ENCODE data around the gene ATG4D.

Gene ATG4D

DNA sequence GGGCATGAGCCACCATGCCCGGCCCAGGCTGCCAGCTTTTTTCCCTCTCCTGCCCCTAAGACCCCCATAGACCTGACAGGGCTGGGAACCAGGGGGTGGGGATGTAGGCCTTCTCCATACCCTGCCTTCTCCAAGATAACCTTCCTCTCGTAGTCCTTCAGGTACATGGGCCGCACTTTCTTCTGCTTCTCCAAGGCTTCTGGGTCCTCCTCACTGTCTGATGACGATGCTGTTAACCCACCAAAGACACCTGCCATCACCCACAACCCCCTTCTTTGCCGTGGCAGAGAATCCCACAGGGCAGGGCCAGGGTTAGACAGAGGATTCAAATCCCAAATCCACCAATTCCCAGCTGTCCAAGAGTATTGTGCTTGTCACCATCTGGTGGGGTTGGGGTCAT is 18.9 kb downstream of the ATG4D start:
- DNase-seq (no peak), ATAC-seq (ENCODE audit: insufficient read depth, low read depth) (no peak)
- peaks cover 37% of the 10 kb centered on the region for H3K4me1 ChIP-seq (ENCODE audit: insufficient read depth, low read length)
- no peak overlapping the region for H3K4me2 ChIP-seq (ENCODE audit: insufficient read depth, low read length)
- H3K36me3 ChIP-seq (ENCODE audit: insufficient read depth, low read length), result peaks cover 68% of the 10 kb centered on the region
- no peak overlapping the region for H2AFZ ChIP-seq (ENCODE audit: low read depth, low read length)
- no peaks in the 10 kb centered on the region for H3K9me3 ChIP-seq (ENCODE audit: insufficient read depth, low read length, severe bottlenecking)
- H3K79me2 ChIP-seq (ENCODE audit: insufficient read depth, low read length), result peaks cover 48% of the 10 kb centered on the region
- no peak overlapping the region for H3K4me3 ChIP-seq (ENCODE audit: low read depth in 1 of 2, low read length in 2 of 2)
- TF ChIP-seq EZH2 (IDR thresholded peaks at IDR 0.05; ENCODE audit: borderline replicate concordance, low read depth, low read length, severe bottlenecking), result no peak
- peaks cover 32% of the 10 kb centered on the region for H4K20me1 ChIP-seq (ENCODE audit: insufficient read depth, low read length)
- H3K9ac ChIP-seq (ENCODE audit: low read depth, low read length), result no peak overlapping the region
- no peaks in the 10 kb centered on the region for H3K27me3 ChIP-seq (ENCODE audit: insufficient read depth, low read length, poor library complexity)
- 0 out of 2 replicates have a peak overlapping the region, but pooled peaks have one; percentile 24 for H3K27ac ChIP-seq (ENCODE audit: low read length)

DNA sequence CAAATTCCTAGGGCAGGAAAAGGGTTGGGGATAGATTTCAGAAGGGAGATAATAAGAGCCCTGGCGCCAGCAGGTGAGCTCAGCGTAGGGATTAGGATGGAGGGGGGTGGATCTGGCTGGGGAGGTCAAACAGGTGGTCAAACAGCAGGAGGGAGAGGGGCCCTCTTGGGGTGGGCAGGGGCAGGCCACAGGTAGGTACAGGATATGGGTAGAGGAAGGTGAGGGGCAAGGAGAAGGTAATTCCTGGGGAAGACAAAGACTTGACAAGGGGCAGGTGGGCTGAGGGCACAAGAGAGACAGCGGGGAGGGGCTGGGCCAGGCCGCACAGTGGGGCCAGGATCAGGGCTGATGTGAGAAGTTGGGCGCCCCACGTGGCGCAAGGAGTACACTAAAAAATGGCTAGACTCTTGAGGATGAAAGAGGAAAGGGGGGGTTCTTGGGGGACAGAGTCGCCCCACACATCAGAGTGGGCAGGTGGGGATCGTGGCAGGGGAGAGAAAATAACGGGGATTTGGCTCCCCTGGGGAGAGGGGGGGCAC is 21.4 kb downstream of the ATG4D start:
- H3K79me2 ChIP-seq (ENCODE audit: insufficient read depth, low read length), result peaks cover 60% of the 10 kb centered on the region
- H3K4me1 ChIP-seq (ENCODE audit: insufficient read depth, low read length), result peaks cover 52% of the 10 kb centered on the region
- peak overlapping the region; percentile 77 for H2AFZ ChIP-seq (ENCODE audit: low read depth, low read length)
- H4K20me1 ChIP-seq (ENCODE audit: insufficient read depth, low read length), result peaks cover 35% of the 10 kb centered on the region
- peaks cover 46% of the 10 kb centered on the region for H3K36me3 ChIP-seq (ENCODE audit: insufficient read depth, low read length)
- peak overlapping the region; percentile 74 to 88 for H3K4me3 ChIP-seq (ENCODE audit: low read depth in 1 of 2, low read length in 2 of 2)
- peak; percentile 79 for DNase-seq
- peak; percentile 16; the same call in 2 of the 3 replicates for ATAC-seq (ENCODE audit: insufficient read depth, low read depth)
- H3K27me3 ChIP-seq (ENCODE audit: insufficient read depth, low read length, poor library complexity), result no peaks in the 10 kb centered on the region
- no peaks in the 10 kb centered on the region for H3K9me3 ChIP-seq (ENCODE audit: insufficient read depth, low read length, severe bottlenecking)
- peak overlapping the region; percentile 91 for H3K27ac ChIP-seq (ENCODE audit: low read length)
- TF ChIP-seq EZH2 (IDR thresholded peaks at IDR 0.05; ENCODE audit: borderline replicate concordance, low read depth, low read length, severe bottlenecking), result no peak
- TF ChIP-seq, protein P1, sequence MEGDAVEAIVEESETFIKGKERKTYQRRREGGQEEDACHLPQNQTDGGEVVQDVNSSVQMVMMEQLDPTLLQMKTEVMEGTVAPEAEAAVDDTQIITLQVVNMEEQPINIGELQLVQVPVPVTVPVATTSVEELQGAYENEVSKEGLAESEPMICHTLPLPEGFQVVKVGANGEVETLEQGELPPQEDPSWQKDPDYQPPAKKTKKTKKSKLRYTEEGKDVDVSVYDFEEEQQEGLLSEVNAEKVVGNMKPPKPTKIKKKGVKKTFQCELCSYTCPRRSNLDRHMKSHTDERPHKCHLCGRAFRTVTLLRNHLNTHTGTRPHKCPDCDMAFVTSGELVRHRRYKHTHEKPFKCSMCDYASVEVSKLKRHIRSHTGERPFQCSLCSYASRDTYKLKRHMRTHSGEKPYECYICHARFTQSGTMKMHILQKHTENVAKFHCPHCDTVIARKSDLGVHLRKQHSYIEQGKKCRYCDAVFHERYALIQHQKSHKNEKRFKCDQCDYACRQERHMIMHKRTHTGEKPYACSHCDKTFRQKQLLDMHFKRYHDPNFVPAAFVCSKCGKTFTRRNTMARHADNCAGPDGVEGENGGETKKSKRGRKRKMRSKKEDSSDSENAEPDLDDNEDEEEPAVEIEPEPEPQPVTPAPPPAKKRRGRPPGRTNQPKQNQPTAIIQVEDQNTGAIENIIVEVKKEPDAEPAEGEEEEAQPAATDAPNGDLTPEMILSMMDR (IDR thresholded peaks at IDR 0.05; ENCODE audit: borderline replicate concordance, extremely low read depth, low read length, poor library complexity, severe bottlenecking), result peak; percentile 71
- H3K4me2 ChIP-seq (ENCODE audit: insufficient read depth, low read length), result peak overlapping the region; percentile 90
- peak overlapping the region; percentile 98 for H3K9ac ChIP-seq (ENCODE audit: low read depth, low read length)

DNA sequence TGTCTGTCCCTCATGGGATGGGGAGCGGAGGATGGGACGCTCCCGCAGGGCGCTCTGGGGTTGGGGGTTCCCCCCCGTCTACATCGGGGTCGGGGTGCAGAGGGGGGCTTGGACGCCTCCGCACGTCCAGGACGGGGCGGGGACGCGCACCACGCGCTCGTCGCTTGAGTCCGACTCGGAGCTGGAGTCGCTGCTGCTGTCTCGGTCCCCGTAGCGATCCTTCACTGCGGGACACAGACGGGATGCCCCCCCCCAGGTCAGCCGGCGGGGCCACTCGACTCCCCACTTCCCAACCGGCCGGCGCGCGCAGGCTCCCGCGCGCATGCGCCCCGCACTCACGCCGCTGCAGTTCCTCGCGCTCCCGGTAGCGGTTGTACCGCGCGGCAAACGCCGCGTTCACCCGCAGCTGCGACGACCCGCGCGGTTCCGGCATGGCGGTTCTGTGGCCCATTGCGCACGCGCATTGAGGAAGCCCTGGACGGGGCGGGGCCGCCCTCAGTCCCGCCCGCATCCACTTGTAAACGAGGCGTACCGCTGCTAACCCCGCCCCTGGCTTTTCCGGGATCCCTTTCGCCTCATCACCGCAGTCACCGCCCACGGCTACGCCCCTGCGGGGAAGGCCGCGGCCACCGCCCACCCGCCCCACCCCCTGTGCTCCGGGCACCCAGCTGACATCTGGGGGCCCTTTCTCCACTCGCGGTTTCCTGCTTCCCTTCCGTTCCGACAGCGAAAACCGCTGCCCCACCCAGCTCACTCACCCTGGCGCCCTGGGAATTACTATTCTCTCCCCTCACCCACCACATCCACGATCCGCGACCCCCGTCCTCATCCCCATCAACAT is 22.1 kb downstream of the ATG4D start, which contains the start of gene KRI1:
Gene KRI1, minus strand, starts transcription at position 444 of the 841 bp plus-strand sequence. Its CDS starts 11 bp downstream, at position 433.
- peak within 1 kb of the TSS; percentile 77 for H2AFZ ChIP-seq (ENCODE audit: low read depth, low read length)
- H4K20me1 ChIP-seq (ENCODE audit: insufficient read depth, low read length), result peaks cover 32% of the 10 kb centered on the region
- peak within 1 kb of the TSS; percentile 74 to 88 for H3K4me3 ChIP-seq (ENCODE audit: low read depth in 1 of 2, low read length in 2 of 2)
- DNase-seq (peak; percentile 100), ATAC-seq (ENCODE audit: insufficient read depth, low read depth) (peak; percentile 54)
- no peaks in the 10 kb centered on the region for H3K27me3 ChIP-seq (ENCODE audit: insufficient read depth, low read length, poor library complexity)
- no peak for TF ChIP-seq EZH2 (IDR thresholded peaks at IDR 0.05; ENCODE audit: borderline replicate concordance, low read depth, low read length, severe bottlenecking)
- TF ChIP-seq, protein P1 (IDR thresholded peaks at IDR 0.05; ENCODE audit: borderline replicate concordance, extremely low read depth, low read length, poor library complexity, severe bottlenecking), result peak; percentile 45
- peak within 1 kb of the TSS; percentile 90 for H3K4me2 ChIP-seq (ENCODE audit: insufficient read depth, low read length)
- no peaks in the 10 kb centered on the region for H3K9me3 ChIP-seq (ENCODE audit: insufficient read depth, low read length, severe bottlenecking)
- H3K36me3 ChIP-seq (ENCODE audit: insufficient read depth, low read length), result peaks cover 39% of the 10 kb centered on the region
- H3K79me2 ChIP-seq (ENCODE audit: insufficient read depth, low read length), result peaks cover 56% of the 10 kb centered on the region
- H3K27ac ChIP-seq (ENCODE audit: low read length), result peak within 1 kb of the TSS; percentile 91
- peak within 1 kb of the TSS; percentile 98 for H3K9ac ChIP-seq (ENCODE audit: low read depth, low read length)
- peaks cover 56% of the 10 kb centered on the region for H3K4me1 ChIP-seq (ENCODE audit: insufficient read depth, low read length)

GRCh38 chr19:10566408-10566657 is 22.6 kb downstream of the ATG4D start:
- peak overlapping the region; percentile 79 for H3K27ac ChIP-seq (ENCODE audit: low read length)

More at GRCh38 chr19:10566408-10566657, 22.6 kb downstream of the ATG4D start:
- Histone ChIP-seq H3K36me3 (ENCODE audit: insufficient read depth, low read length) (peaks cover 34% of the 10 kb centered on the region), H3K9me3 (ENCODE audit: insufficient read depth, low read length, severe bottlenecking) (no peaks in the 10 kb centered on the region), H3K4me3 (ENCODE audit: low read depth in 1 of 2, low read length in 2 of 2) (peak overlapping the region in 1 of 2 experiments; percentile 83; a peak in 2 of 4 replicates), H3K79me2 (ENCODE audit: insufficient read depth, low read length) (peaks cover 52% of the 10 kb centered on the region), H4K20me1 (ENCODE audit: insufficient read depth, low read length) (peaks cover 32% of the 10 kb centered on the region), H2AFZ (ENCODE audit: low read depth, low read length) (no peak overlapping the region), H3K4me1 (ENCODE audit: insufficient read depth, low read length) (peaks cover 56% of the 10 kb centered on the region), H3K9ac (ENCODE audit: low read depth, low read length) (peak overlapping the region; percentile 89), H3K27me3 (ENCODE audit: insufficient read depth, low read length, poor library complexity) (no peaks in the 10 kb centered on the region), H3K4me2 (ENCODE audit: insufficient read depth, low read length) (peak overlapping the region; percentile 90)
- ATAC-seq (ENCODE audit: insufficient read depth, low read depth), result no peak
- DNase-seq, result no peak
- TF ChIP-seq EZH2 (IDR thresholded peaks at IDR 0.05; ENCODE audit: borderline replicate concordance, low read depth, low read length, severe bottlenecking), result no peak

Measured in DND-41 (cell line).